ENCODE results near the gene SEC16A.
"Not testable (repeated sequence)": the region's sequence is repeated elsewhere in the genome, so short reads cannot be mapped to it uniquely, and the experiment has no call there.

Gene SEC16A

GRCh38 chr9:136419092-136419420, 63.8 kb downstream of the SEC16A start:
- no peak for DNase-seq (ENCODE audit: low read depth, low spot score)

GRCh38 chr9:136418182-136419091, 64.4 kb downstream of the SEC16A start:
- no peak for DNase-seq (ENCODE audit: low read depth, low spot score)

DNA sequence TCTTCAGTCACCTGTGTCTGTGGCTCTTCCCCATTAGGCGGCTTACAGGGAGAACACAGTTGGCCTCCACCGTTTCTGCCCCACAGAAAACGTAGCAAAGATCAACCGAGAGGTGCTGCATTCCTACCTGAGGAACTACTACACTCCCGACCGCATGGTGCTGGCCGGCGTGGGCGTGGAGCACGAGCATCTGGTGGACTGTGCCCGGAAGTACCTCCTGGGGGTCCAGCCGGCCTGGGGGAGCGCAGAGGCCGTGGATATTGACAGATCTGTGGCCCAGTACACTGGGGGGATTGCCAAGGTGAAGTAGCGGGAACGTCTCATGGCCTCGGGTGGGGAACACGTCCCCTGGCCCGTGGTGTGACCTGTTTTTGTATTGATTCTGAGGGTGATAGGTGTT, 65.9 kb downstream of the SEC16A start:
- DNase-seq (ENCODE audit: low read depth, low spot score): no peak

DNA sequence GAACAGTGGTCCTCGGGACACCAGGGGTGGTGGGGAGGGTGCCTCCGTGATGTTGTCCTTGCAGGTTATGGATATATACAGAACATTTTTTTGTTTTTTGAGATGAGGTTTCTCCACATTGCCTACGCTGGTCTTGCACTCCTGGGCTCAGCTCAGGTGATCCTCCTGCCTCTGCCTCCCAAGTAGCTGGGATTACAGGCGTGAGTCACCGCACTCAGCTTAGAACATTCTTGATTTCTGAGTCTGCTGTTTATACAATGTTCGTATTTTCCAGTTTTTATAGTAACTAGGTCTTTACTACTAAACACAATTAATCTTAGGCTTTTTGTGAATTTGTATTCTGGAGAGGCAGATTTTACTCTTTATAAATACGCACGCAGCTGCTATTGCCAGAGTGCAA, 66.4 kb downstream of the SEC16A start:
- no peak for DNase-seq (ENCODE audit: low read depth, low spot score)

- DNase-seq (ENCODE audit: low read depth, low spot score): no peak
Measured at GRCh38 chr9:136412962-136413361, 69.9 kb downstream of the SEC16A start.

GRCh38 chr9:136411378-136411777, 71.5 kb downstream of the SEC16A start:
- no peak for DNase-seq (ENCODE audit: low read depth, low spot score)

DNA sequence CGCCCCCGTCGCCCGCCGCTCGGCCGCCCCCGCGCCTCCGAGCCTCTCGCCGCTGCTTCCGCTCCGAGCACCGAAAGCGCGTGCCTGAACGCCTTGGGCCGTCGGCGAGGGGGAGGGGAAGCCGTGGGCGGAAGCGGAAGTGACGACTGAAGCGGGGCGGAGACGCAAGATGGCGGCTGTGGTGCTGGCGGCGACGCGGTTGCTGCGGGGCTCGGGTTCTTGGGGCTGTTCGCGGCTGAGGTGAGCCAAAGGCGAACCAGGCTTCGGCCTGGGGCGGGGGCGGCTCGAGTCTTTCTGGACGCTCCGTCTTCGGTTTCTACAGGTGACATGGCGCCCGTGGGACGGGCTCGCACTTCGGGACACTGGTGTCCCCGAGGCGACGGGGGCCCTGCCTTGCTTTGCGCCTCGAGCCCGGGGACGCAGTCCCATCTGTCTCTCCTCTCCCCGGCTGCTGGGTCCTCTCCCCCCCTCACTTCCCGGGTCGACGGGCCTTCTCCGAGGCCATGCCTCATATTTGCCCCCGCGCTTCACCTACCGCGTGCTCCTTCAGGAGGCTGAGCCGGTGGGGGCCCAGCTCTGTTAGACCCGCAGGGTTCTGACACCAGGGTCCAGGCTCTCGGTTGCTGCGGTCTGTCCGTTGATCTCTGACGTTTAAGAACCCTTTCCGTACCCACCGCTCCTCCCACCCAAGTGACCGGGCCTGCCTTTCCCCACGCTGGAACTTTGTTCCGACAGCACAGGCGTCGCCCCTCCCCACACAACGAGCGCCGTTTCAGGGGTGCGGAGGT, 72.1 kb downstream of the SEC16A start, which contains the start of the genes ENTR1 and PMPCA:
TSS of gene ENTR1 (minus strand) at position 115 of the 788 bp plus-strand sequence. CDS start 217 bp downstream, outside the sequence.
TSS of gene PMPCA (plus strand) at position 159 of the 788 bp plus-strand sequence. CDS start at position 170, 11 bp downstream.
- peak; percentile 62 for DNase-seq (ENCODE audit: low read depth, low spot score)

- no peak for DNase-seq (ENCODE audit: low read depth, low spot score)
Measured at GRCh38 chr9:136409557-136410455, 73.0 kb downstream of the SEC16A start.

- no peak for DNase-seq (ENCODE audit: low read depth, low spot score)
Measured at GRCh38 chr9:136407911-136408310, 74.9 kb downstream of the SEC16A start.

GRCh38 chr9:136407061-136407460, 75.8 kb downstream of the SEC16A start:
- DNase-seq (ENCODE audit: low read depth, low spot score): not testable (repeated sequence)

DNA sequence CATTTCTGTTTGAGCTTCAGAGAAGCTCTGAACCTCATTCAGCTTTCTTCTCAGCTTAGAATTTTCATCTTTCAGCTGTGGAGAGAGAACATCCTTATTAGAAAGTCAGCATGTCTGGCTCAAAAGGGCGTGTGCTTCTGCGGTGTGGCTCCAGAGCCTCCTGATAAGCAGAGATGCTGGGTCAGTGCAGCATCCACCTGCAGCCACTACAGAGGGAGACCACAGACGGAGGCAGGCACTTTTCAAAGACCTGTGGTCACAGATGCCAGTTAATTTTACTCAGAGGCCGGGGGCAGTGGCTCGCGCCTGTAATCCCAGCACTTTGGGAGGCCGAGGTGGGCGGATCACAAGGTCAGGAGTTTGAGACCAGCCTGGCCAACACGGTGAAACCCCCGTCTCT, 76.9 kb downstream of the SEC16A start:
- not testable (repeated sequence) for DNase-seq (ENCODE audit: low read depth, low spot score)

DNA sequence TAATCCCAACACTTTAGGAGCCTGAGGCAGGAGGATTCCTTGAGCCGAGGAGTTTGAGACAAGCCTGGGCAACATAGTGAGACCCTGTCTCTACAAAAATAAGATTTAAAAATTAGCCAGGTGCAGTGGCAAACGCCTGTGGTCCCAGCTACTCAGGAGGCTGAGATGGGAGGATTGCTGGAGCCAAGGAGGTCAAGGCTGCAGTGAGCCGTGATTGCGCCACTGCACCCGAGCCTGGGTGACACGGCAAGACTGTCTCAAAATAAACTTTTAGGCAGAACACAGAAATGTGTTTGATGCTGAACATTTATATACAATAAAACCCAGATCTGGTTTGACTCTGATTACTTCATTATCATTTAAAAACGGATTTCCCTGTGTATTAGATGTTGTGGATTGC, 77.4 kb downstream of the SEC16A start:
- DNase-seq (ENCODE audit: low read depth, low spot score): no peak

DNA sequence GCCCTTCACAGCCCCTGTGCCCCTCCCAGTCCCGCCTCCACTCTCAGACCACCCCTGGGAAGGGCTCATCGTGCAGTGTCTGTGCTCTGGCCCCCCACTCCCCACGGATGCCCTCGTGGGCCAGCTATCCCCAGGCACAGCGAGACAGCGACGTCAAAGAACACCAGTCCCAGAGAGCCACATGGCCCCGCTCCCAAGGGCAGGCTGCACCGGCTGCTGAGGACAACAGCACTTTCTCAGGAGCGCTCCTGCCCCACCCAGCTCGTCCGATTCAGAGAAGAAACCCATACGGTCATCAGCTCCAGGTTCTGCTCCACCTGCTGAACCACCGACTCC, 78.1 kb downstream of the SEC16A start:
- DNase-seq (ENCODE audit: low read depth, low spot score): no peak

- DNase-seq (ENCODE audit: low read depth, low spot score): no peak
Measured at GRCh38 chr9:136403915-136404800, 78.7 kb downstream of the SEC16A start.

DNA sequence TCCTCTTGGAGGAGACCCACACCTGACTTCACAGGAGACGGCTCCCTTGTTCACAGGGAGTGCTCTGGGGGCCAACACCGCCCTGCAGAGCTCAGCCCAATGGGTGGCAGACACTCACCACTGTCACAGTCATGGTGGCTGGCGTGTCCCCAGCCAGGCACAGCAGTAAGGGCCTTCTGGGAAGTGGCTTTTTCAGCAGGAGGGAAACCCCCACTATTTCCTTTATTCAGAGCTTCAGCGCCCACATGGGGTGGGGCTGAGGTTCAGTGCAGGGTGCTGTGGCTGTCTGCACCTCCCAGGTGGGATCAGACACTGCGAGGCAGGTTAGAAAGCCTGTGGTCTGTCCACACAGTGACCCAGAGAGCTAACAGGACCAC, 79.3 kb downstream of the SEC16A start:
- DNase-seq (ENCODE audit: low read depth, low spot score): no peak

DNA sequence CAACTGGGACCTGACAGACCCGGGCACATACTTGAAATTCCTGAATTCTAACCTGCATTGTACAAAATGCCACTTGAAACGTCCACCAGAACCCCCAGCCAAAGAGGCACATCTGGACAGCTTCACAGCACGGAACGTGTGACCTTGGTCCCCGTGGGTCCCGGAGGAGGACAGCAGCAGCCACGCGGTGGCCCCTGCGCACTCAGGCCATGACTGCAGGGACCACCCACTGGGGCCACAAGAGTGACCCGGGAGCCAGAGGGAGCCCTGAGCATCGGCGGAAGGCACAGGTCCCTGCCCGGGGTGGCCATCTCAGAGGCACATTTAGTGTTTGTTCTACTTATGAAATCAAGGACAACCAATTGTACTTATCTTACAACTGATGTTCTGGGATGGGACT, 80.8 kb downstream of the SEC16A start:
- DNase-seq (ENCODE audit: low read depth, low spot score): no peak

- DNase-seq (ENCODE audit: low read depth, low spot score): no peak
Measured at GRCh38 chr9:136401173-136401922, 81.5 kb downstream of the SEC16A start.

- peak; percentile 47 for DNase-seq (ENCODE audit: low read depth, low spot score)
Measured at GRCh38 chr9:136400038-136400834, 82.6 kb downstream of the SEC16A start, which contains the start of gene SNAPC4. Gene SNAPC4, minus strand, starts transcription at chr9:136400170. Its CDS starts 1,742 bp downstream, at chr9:136398428.

Measured in smooth muscle cell of the brain vasculature (primary cell).